Right ventricle myocardium superior (tissue), 1 donor: ENCODE data around the gene SRSF1. TPM values are rescaled to one million over a fixed set of nuclear protein-coding genes. Genes with fewer than 3 reads are reported as not detected.

Experiments
- ATAC-seq: fragments of 200-7000 bp; cut with Tn5 transposase; one replicate; pipeline ENCODE4 v1.9.1; 2020; ENCODE audit warnings: mild to moderate bottlenecking; ENCODE audit not compliant: poor library complexity
- DNase-seq: peaks from one replicate; pipeline ENCODE4 v3.0.0-alpha.2; 2020
- intact Hi-C: fragments of 100-400 bp; cut with DNase I; formaldehyde crosslinking; loops from one replicate; pipeline ENCODE4 v1.11.2; 2022
- total RNA-seq: library from RNA; stranded (reverse); fragmentation: NEBNext Ultra II Directional; extraction: Animal tissue kit (Norgen Biotek cat#: 25700); gene quantifications from one replicate; pipeline ENCODE4 v1.2.1, GENCODE V29; 2021
- donor health status: DM: no; HTN: yes; CAD: no; lungs with severe emphysema.

SRSF1 gene
- total RNA-seq, 1 donor from 2014 or later, result 90.9 TPM

GRCh38 chr17:57995076-57995956, 11.7 kb downstream of the SRSF1 start:
- DNase-seq, result peak; percentile 67

GRCh38 chr17:57994436-57994835, 12.6 kb downstream of the SRSF1 start:
- peak; percentile 45 for ATAC-seq
- intact Hi-C loops, result loop anchor here (2.0 kb wide), 1 partner anchor 136 kb away; no protein-coding TSS in a partner anchor
- no peak for DNase-seq

More at GRCh38 chr17:57995076-57995956, 11.7 kb downstream of the SRSF1 start:
- intact Hi-C loops, result loop anchor here (2.0 kb wide), 1 partner anchor 137 kb away; no protein-coding TSS in a partner anchor
- peak; percentile 89 for ATAC-seq

DNA sequence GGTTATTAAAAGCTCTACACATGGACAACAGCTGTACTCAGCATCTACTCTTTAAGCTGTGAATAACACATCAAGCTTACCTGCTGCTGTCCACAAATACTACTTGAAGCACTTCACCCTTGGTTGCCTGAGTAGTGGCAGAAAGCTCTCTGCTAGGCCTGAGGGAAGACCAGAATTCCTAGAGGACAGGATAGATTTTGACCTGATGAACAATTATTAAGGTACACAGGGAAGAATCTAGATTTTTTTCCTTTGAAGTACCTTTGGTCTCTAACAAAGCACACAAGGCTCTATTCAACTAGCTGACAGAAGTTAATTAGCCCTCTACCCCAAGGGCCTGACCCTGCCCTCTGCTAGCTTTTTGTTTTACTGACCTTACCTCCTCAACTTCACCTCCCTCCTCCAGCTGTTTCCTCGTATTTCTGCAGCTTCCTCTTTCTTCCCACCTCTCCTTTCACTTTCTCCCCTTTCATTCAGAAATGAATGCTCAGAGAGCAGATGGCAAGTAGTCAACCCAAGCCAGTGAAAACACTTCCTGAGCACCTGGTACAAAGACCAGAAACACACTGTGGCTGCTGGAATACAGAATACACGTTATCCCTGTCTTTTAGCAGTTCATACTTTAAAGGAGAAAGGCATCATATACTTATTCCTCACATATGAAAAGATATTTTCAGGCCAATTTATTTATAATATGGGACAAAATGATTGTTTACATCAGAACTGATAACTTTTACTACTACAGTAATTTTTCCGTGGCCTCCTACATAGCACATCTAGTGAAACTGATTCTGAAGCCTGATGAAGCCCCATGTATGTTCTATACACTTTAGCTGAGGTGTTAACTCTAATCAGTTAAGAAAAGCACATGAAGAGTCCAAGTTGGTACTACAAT, 13.3 kb downstream of the SRSF1 start:
- DNase-seq (no peak), ATAC-seq (no peak)
- intact Hi-C loops, result loop anchor here (2.0 kb wide), 1 partner anchor 135 kb away; no protein-coding TSS in a partner anchor

DNA sequence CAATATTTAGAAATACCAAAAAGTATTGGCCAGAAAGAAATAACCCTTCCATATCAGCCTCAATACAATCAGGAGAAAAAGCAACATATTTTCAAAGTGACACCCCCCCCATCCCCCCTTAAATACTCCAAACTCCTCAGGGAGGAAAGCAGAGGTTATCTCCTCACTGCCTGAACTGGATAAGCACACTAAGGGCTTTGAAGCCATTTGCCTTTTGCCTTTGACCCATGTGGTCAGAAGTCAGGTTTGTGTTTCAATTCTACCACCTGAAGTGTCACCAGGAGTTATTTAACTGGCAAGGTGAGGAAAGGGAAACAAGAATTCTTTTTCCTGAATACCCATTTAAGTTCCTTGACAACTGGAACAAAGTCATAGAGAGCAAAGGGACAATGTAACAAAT, 15.5 kb downstream of the SRSF1 start:
- intact Hi-C loops, result no loop called here
- ATAC-seq (no peak), DNase-seq (no peak)

DNA sequence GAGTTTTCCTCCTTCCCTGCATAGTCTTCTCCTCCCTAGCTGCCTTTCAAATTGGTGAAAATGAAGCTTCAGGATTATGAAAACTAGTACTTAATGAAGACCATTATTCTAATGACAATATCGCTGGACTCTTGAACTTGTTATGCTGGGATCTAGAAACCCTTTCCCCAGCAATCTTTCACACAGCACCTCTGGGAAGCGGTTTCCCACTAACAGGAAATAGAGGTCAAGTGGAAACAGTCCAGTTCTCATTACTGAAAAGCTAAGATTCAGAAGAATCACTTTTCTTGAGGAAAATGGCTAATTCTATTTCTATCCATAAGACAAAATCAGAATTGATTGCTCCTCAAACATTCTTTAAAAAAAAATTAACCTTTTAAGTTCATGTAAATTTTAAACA, 17.0 kb downstream of the SRSF1 start:
- ATAC-seq, result no peak
- intact Hi-C loops, result no loop called here
- no peak for DNase-seq

GRCh38 chr17:57988301-57989250, 18.5 kb downstream of the SRSF1 start:
- DNase-seq, result peak; percentile 83
- peak; percentile 77 for ATAC-seq
- intact Hi-C loops, result loop anchor here (5.0 kb wide), 1 partner anchor 36 kb away; no protein-coding TSS in a partner anchor

DNA sequence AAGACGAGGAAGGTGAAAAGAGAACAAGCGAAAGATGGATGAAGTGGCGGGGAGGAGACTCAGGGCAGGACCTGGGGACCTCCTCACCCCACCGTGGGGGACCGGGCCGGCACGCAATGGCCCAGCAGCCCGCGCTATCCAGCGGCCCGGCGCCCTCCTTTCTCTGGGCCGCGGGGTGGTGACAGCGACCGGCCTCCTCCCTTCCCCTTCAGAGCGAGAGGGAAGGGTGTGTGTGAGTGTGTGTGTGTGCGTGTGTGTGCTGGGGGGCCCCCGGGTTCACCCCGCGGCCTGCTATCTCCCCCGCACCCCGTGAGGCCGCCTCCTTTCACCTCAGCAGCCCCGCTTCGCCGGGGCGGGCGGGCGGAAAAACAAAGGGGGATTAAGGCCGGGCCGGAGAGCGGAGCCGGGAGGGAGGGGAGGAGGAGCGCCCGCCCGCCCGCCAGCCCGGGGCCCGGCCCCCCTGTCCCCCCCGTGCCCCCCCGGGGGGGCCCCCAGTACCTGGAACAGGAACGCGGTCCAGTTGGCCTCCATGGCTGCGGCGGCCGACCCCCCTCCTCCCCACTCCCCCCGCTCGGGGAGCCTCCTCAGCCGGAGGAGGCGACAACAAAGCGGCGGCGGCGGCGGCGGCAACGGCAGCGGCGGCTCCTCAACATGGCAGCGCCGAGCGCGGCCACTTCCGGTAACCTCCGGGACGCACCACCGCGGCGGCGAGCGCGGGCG, 19.3 kb downstream of the SRSF1 start, which contains the start of gene VEZF1:
TSS of gene VEZF1 (minus strand) at position 674 of the 720 bp plus-strand sequence. CDS start at position 531, 143 bp downstream.
- ATAC-seq, result peak; percentile 76

DNA sequence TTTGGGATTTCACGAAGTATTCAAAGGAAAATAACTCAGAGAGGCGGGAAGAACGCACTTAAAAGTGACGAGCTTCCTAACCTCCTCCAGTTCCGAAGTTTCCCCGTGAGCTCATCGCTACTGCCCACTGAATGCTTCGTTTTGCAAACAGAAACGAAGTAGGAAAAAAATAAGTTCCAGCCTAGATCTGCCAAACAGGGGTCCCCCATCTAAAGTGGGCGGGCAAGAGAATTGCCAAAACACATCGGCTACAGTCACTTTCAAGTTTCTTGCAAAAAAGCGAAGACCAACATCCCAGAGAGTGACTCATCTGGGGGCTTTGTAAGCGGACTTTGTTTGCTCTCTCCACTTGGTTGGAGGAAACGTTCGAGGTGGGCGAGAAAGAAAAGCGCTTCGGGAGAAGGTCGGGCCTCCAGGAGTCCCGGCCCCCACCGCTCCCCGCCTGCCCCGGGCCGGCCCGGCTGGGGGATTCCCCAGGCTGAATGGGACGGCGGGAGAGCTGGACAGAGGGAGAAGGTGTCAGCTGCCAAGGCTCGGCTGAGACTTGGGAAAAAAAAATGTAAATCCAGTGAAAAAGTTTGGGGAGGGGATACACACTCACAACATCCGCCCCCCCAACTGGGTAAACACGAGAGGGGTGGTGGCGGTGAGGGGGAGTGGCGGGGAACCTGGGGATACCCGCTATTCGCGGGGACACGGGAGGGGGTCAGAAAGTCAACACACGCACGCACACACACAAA, 20.0 kb downstream of the SRSF1 start:
- peak; percentile 50 for ATAC-seq
- peak; percentile 53 for DNase-seq
- intact Hi-C loops, result loop anchor here (5.0 kb wide), 1 partner anchor 35 kb away; no protein-coding TSS in a partner anchor

More for the DNA sequence above, 19.3 kb downstream of the SRSF1 start, which contains the start of gene VEZF1:
- intact Hi-C loops, result loop anchor here (5.0 kb wide), 1 partner anchor 35 kb away; no protein-coding TSS in a partner anchor
- peak; percentile 90 for DNase-seq

DNA sequence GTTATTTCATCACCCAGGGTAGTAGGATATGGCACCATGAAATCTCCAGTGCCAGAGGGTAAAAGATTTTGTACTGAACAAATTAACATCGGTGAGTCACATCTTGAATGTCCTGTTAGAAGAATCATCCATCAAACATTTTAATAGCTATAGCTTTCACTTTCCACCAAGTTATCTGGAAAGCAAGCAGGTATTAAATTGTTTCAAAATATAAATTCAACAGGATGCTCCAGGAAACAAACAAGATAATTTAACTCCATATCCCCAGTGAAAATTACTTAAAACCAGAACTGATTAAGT, 21.4 kb downstream of the SRSF1 start:
- intact Hi-C loops, result loop anchor here (5.0 kb wide), 1 partner anchor 33 kb away; no protein-coding TSS in a partner anchor
- DNase-seq, result no peak
- ATAC-seq, result no peak

DNA sequence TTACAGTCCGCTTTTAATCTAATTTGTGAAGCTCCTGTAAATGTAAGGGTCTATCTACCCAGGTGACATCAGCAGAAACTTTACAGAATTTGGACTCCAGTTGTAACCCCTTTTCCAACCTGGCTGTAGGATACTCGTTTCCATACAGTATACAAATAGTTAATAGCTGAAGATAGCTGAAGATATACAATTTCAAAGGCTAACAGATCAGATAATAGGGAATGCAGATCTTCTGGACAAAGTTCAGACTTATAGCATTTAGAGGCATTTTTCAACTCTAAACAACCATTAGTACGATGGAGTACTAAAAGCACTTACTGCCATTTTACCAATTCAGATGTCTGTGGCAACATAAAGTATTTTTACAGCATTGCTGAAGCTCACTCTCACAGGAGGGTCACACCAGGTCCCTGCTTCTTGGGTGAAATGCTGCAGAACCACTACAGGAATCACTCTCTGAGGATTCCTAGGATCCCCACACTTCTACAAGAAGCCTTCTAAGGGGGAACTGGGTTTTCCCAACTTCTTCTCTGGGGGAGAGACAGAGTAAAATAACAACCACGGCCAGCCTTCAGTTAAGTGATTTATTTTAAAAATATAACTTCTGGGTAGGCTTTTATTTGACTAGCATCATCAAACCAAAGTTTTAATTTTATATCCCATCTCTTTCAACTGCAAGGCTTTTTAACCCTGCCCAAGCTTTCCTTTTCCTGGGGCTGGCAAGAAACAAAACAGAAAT, 21.9 kb downstream of the SRSF1 start:
- DNase-seq (no peak), ATAC-seq (no peak)
- intact Hi-C loops, result loop anchor here (5.0 kb wide), 2 partner anchors 33 to 93 kb away; no protein-coding TSS in a partner anchor

DNA sequence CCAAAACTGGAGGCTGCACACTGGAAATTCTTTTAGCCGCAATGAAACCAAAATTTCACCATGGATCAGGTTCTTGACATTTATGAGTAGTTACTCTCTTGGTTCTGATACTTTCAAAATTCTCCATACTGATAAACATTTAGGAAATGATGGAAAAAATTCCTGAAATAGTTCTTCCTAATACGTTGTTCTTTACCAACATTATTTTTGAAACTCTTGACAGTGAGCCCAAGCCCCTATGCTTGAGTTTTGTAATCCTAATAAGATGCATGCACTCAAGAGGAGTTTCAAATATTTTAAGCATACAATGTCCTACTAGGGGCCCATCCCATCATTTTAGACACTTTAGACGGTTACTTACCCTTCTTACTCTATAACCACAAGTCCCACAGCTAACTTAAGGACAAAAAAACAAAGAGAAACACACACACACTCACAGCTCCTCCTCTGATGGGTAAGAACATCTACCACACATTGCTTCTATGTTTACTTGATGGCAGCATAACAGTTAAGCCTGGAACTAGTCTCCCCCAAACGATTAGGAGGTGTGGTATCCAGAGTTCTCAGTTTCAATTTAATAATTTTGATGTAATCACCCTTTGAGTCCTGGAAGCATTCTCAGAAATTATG, 22.7 kb downstream of the SRSF1 start:
- ATAC-seq (no peak), DNase-seq (no peak)
- intact Hi-C loops, result loop anchor here (5.0 kb wide), 1 partner anchor 92 kb away; no protein-coding TSS in a partner anchor

DNA sequence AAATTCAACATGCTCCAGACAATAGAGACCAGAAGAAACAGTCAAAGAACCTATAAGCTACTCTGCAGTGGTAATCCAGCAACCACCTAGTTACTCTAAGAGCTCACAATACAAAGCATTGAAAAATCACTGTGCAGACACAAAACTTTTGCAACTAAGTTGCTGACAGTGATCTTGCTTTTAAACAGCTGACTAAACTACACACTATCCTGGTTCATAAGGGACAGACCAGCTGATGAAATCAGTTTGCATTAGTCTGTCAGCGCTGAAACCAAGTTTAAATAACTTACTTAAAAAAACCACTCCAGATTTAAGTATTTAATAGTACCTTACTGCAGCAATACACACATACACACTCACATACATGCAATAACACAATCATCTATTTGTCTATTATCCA, 23.6 kb downstream of the SRSF1 start:
- intact Hi-C loops, result loop anchor here (5.0 kb wide), 1 partner anchor 91 kb away; no protein-coding TSS in a partner anchor
- no peak for DNase-seq
- no peak for ATAC-seq

- intact Hi-C loops, result loop anchor here (5.0 kb wide), 1 partner anchor 90 kb away; no protein-coding TSS in a partner anchor
- DNase-seq (no peak), ATAC-seq (no peak)
Observed at GRCh38 chr17:57982452-57983170, 24.4 kb downstream of the SRSF1 start.

DNA sequence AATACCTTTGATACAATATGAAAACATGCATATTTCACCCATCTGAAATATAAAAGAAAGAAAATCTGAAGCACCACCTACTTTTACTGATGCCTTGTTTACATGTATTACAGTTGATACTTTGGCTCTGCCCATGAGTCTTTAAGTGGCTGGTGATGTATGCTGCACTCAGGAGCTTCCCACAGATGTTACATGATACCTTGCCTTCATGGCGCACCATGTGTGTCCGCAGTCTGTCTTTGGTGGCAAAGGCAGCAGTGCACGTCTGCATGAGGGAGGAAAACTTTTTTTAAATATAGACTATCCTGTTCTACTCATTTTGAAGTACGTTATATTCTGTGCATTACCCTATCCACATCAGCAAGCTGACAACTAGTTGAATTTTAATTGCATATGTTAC, 26.5 kb downstream of the SRSF1 start:
- no peak for ATAC-seq
- no peak for DNase-seq
- intact Hi-C loops, result loop anchor here (5.0 kb wide), 1 partner anchor 88 kb away; no protein-coding TSS in a partner anchor

DNA sequence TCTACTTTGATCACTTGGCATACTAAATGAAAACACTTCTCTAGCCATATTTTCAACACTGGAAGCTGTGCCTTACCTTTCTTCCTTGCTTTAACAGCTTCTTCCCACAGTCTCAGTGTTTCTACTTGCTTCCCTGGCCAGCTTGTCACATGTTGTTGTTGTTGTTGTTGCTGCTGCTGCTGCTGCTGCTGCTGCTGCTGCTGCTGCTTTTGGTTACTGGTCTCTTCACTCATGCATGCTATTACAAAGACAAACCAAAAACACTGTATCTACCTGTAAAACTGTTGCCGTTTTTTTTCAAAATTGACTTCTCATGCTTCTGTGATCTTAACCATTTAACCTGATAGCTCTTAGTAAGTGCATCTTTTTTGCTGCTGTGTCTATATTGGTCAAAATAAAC, 28.0 kb downstream of the SRSF1 start:
- intact Hi-C loops, result no loop called here
- no peak for DNase-seq
- ATAC-seq, result no peak
